Transverse colon (tissue), 4 donors: ENCODE measurements around the gene CLDN17. TPM values are rescaled to one million over a fixed set of nuclear protein-coding genes. Genes with fewer than 3 reads are reported as not detected.

Source experiments
- DNase-seq: peaks from one replicate; pipeline ENCODE4 v3.0.0-alpha.2; 2019
- H3K27ac ChIP-seq, 4 donors: fragments of 200-600 bp; sonication (generic); 2 replicates each; pipeline ENCODE4 v1.5.1; 2016 to 2018; ENCODE audit warnings: inconsistent platforms in 4 of 4
- H3K27me3 ChIP-seq: fragments of 200-600 bp; sonication (generic); 2 replicates; pipeline ENCODE4 v1.5.1; 2017; ENCODE audit warnings: inconsistent platforms
- H3K36me3 ChIP-seq, 4 donors: fragments of 200-600 bp; sonication (generic); 2 replicates each; pipeline ENCODE4 v1.5.1; 2017 to 2019; ENCODE audit warnings: inconsistent platforms in 4 of 4
- H3K4me1 ChIP-seq, 4 donors: fragments of 200-600 bp; sonication (generic); 2 replicates each; pipeline ENCODE4 v1.5.1; 2017 to 2020; ENCODE audit warnings: inconsistent platforms in 4 of 4
- H3K4me3 ChIP-seq, 4 donors: fragments of 200-600 bp; sonication (generic); 1 replicate in 1 of 4; 2 replicates in 3 of 4; pipeline versions ENCODE4 v1.5.1 to v1.6.1; 2017 to 2019; ENCODE audit warnings: inconsistent platforms in 4 of 4
- H3K9me3 ChIP-seq, 2 donors: fragments of 200-600 bp; sonication (generic); 2 replicates each; pipeline ENCODE4 v1.5.1; 2017 to 2019; ENCODE audit warnings: inconsistent platforms in 2 of 2
- CTCF ChIP-seq, 5 experiments: fragments of 200-600 bp in 3 of 5; fragments of 450-650 bp in 2 of 5; sonication (generic) in 3 of 5; IDR thresholded peaks; 1 replicate in 2 of 5; 2 replicates in 3 of 5; pipeline ENCODE4 v1.5.1; 2016 to 2017; ENCODE audit warnings: antibody characterized with exemption in 5 of 5, inconsistent platforms in 3 of 5, mild to moderate bottlenecking in 2 of 5, moderate library complexity in 1 of 5
- EP300 ChIP-seq: sonication (generic); formaldehyde crosslinking; IDR thresholded peaks from one replicate; pipeline ENCODE4 v1.6.1; 2017; ENCODE audit warnings: antibody characterized with exemption, low read depth
- POLR2A ChIP-seq: fragments of 450-650 bp; IDR thresholded peaks from one replicate; pipeline ENCODE4 v1.6.1; 2016; ENCODE audit warnings: antibody characterized with exemption, mild to moderate bottlenecking, moderate library complexity
- POLR2AphosphoS5 ChIP-seq, 3 donors: sonication (generic); formaldehyde crosslinking; IDR thresholded peaks; one replicate each; pipeline ENCODE4 v1.6.1; 2016; ENCODE audit warnings: antibody characterized with exemption in 3 of 3
- WGBS, 2 donors: methylation state at CpG; one replicate each; pipeline ENCODE4 v1.1.5; 2018; ENCODE audit warnings: low coverage in 1 of 2; 5-methylcytosine and 5-hydroxymethylcytosine counted together
- in situ Hi-C, 4 donors: fragments of 200-750 bp; cut with MboI; loops; one replicate each; pipeline versions ENCODE4 v1.15.0 to v1.15.1; 2017; ENCODE audit warnings: low sequenced_read_pairs in 3 of 4, low pct_ligation_motif_present in 1 of 4, low pct_unique_long_range_greater_than_20kb in 1 of 4
- intact Hi-C: fragments of 100-400 bp; cut with DNase I; formaldehyde crosslinking; loops from one replicate; pipeline ENCODE4 v1.15.1; 2023; ENCODE audit warnings: low total_unique reads
- total RNA-seq, 4 donors: library from RNA; depleted of rRNA; stranded (reverse); fragments of >200 nt; gene quantifications; one replicate each; pipeline ENCODE4 v1.1.0, GENCODE V29; 2016

Gene CLDN17
- total RNA-seq, 4 donors from 2014 or later, result 3.0 TPM; not detected in 3

DNA sequence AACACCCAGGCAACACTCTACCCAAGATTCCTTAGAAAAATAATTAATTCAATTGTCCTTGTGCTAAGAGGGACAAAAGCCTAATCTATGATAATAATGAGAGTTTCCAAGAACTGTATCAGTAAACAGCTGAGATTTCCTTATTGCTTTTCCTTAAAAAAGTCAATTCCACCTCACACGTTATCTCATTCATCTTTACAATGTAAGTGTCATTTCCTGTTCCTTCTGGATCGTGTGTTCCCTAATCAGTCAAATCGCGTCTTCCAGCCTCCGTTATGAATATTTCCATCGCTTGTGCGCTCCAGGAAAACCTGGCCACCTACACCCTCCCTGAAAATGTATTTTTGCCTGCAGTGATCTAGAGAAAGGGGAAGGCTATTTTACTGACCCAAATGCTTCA lies 23.9 kb upstream of the CLDN17 start:
- intact Hi-C loops, result no loop called here
- H3K4me1 ChIP-seq, result peaks cover 0 to 13% (median 4%) of the 10 kb centered on the region in 4 donors
- no peak overlapping the region for H3K4me3 ChIP-seq
- no peaks in the 10 kb centered on the region for H3K9me3 ChIP-seq
- WGBS, 2 donors, result 39 to 51% methylated on average over 7 of the region's 7 CpGs
- TF ChIP-seq POLR2A (no peak), EP300 (no peak), CTCF (IDR thresholded peaks at IDR 0.05) (no peak), POLR2AphosphoS5 (IDR thresholded peaks at IDR 0.05) (no peak)
- H3K27me3 ChIP-seq, result no peaks in the 10 kb centered on the region
- in situ Hi-C loops, result no loop called here
- no peaks in the 10 kb centered on the region for H3K36me3 ChIP-seq
- no peak for DNase-seq
- H3K27ac ChIP-seq, result no peak overlapping the region

GRCh38 chr21:30189773-30190172 lies 23.2 kb upstream of the CLDN17 start:
- Histone ChIP-seq H3K27ac (no peak overlapping the region), H3K4me3 (no peak overlapping the region), H3K27me3 (no peaks in the 10 kb centered on the region), H3K36me3 (no peaks in the 10 kb centered on the region), H3K4me1 (peaks cover 0 to 13% (median 4%) of the 10 kb centered on the region in 4 donors), H3K9me3 (no peaks in the 10 kb centered on the region)
- in situ Hi-C loops, result no loop called here
- 50 to 54% methylated on average over 2 to 3 of the region's 3 CpGs for WGBS, 2 donors
- no peak for DNase-seq
- intact Hi-C loops, result no loop called here
- no peak for TF ChIP-seq POLR2AphosphoS5 (IDR thresholded peaks at IDR 0.05)
- TF ChIP-seq CTCF (IDR thresholded peaks at IDR 0.05), result no peak
- TF ChIP-seq EP300, result no peak
- TF ChIP-seq POLR2A, result no peak

DNA sequence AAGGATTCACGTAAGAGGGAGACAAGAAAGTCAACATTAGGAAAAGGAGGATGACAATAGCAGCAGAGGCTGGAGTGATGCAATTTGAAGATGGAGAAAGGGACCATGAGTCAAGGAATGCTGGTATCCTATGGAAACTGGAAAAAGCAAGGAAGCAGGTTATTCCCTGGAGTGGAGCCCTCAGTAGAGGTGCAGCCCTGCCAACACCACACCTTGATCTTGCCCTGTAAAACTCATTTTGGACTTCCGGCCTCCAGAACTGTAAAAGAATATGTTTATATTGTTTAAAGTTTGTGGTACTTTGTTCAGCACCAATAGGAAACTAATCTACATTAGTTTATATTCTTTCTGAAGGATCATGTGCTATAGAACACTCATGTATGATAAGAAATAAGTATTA lies 19.6 kb upstream of the CLDN17 start:
- Histone ChIP-seq H3K4me1 (peaks cover 0 to 9% (median 2%) of the 10 kb centered on the region in 4 donors), H3K36me3 (no peaks in the 10 kb centered on the region), H3K4me3 (no peak overlapping the region), H3K27ac (peak overlapping the region in 1 of 4 donors; percentile 7), H3K27me3 (no peaks in the 10 kb centered on the region), H3K9me3 (no peaks in the 10 kb centered on the region)
- 61% methylated on average over 2 of the region's 2 CpGs for WGBS, 2 donors
- no peak for TF ChIP-seq CTCF (IDR thresholded peaks at IDR 0.05)
- no peak for TF ChIP-seq POLR2AphosphoS5 (IDR thresholded peaks at IDR 0.05)
- no peak for TF ChIP-seq POLR2A
- no peak for TF ChIP-seq EP300
- intact Hi-C loops (no loop called here), in situ Hi-C loops (no loop called here)
- peak; percentile 19 for DNase-seq

DNA sequence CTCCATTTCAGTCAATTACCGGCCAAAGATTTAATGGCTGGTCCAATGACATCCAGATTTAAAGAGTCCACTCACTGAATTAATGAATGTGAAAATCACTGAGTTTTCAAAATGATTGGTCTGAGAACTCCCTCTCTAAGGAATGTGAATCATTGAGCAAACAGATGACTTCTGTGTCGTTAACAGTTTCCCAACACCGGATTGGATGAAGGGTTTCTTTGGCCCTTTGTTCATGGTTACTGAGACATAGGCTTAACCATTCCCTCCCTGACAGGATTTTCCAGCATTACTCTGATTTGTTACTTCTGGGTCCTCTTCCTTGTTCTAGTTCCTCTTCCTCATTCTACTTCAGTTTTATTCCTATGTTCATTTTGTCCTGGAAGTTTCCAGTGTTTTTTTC lies 1.5 kb upstream of the CLDN17 start:
- intact Hi-C loops (no loop called here), in situ Hi-C loops (no loop called here)
- no peaks in the 10 kb centered on the region for H3K36me3 ChIP-seq
- H3K9me3 ChIP-seq, result no peaks in the 10 kb centered on the region
- 61 to 82% methylated on average over 2 to 3 of the region's 3 CpGs for WGBS, 2 donors
- H3K4me1 ChIP-seq, result no peaks in the 10 kb centered on the region
- DNase-seq, result no peak
- no peak overlapping the region for H3K4me3 ChIP-seq
- TF ChIP-seq POLR2AphosphoS5 (IDR thresholded peaks at IDR 0.05) (no peak), CTCF (IDR thresholded peaks at IDR 0.05) (no peak), POLR2A (no peak), EP300 (no peak)
- no peaks in the 10 kb centered on the region for H3K27me3 ChIP-seq
- H3K27ac ChIP-seq, result no peak overlapping the region
